IMR-90 (cell line): ENCODE measurements around the gene PRCP. TPM values are rescaled to one million over a fixed set of nuclear protein-coding genes. Genes with fewer than 3 reads are reported as not detected.
A peak's percentile ranks its signal among the peaks of the same experiment; 100 is the strongest.

Source experiments
- ATAC-seq: fragments of 200-7000 bp; cut with Tn5 transposase; 2 replicates; pipeline ENCODE4 v1.9.1; 2020; ENCODE audit warnings: low read depth, mild to moderate bottlenecking, moderate library complexity
- BruUV-seq: library from RNA; stranded (reverse); fragments of 400-500 nt; replicated peaks from 2 replicates; lab custom pipeline; 2021; lab: Mats Ljungman, UMichigan
- CTCF ChIA-PET: fragments of 300-600 bp; formaldehyde crosslinking; extraction: SDS; loops from one replicate; lab custom pipeline; 2021; ENCODE audit warnings: antibody characterized with exemption; lab: Yijun Ruan, JAX
- POLR2A ChIA-PET: fragments of 300-600 bp; sonication (Branson Sonifier 250); formaldehyde crosslinking; loops from one replicate; lab custom pipeline; 2022; ENCODE audit warnings: antibody characterized with exemption; ENCODE audit not compliant: unreplicated experiment; lab: Charles Lee
- DNase-seq: peaks from one replicate; pipeline ENCODE4 v3.0.0; 2013
- H2AFZ ChIP-seq: replicated peaks from 2 replicates; pipeline ENCODE3; 2013; ENCODE audit warnings: low read length, mild to moderate bottlenecking; ENCODE audit not compliant: poor library complexity
- H2AK5ac ChIP-seq: 2 replicates; pipeline ENCODE4 v1.6.1; 2013; ENCODE audit warnings: low read depth, low read length, inconsistent platforms
- H2AK9ac ChIP-seq: replicated peaks from 2 replicates; pipeline ENCODE3; 2013; ENCODE audit warnings: mild to moderate bottlenecking, low read depth, low read length, moderate library complexity; ENCODE audit not compliant: poor library complexity
- H2BK120ac ChIP-seq: 2 replicates; pipeline ENCODE4 v1.6.1; 2013; ENCODE audit warnings: low read depth, low read length, inconsistent platforms
- H2BK15ac ChIP-seq: 3 replicates; pipeline ENCODE4 v1.6.1; 2013; ENCODE audit warnings: low read depth, low read length, inconsistent platforms
- H2BK20ac ChIP-seq: 2 replicates; pipeline ENCODE4 v1.6.1; 2013; ENCODE audit warnings: low read depth, mild to moderate bottlenecking, inconsistent platforms, low read length, moderate library complexity
- H2BK5ac ChIP-seq: 2 replicates; pipeline ENCODE4 v1.6.1; 2013; ENCODE audit warnings: mild to moderate bottlenecking, low read depth, low read length, inconsistent platforms; ENCODE audit not compliant: poor library complexity, severe bottlenecking
- H3K14ac ChIP-seq: replicated peaks from 2 replicates; pipeline ENCODE4 v1.6.1; 2013; ENCODE audit warnings: low read depth, low read length, inconsistent platforms
- H3K18ac ChIP-seq: 2 replicates; pipeline ENCODE4 v1.6.1; 2013; ENCODE audit warnings: low read depth, low read length, control low read depth
- H3K23ac ChIP-seq: 2 replicates; pipeline ENCODE4 v1.6.1; 2013; ENCODE audit warnings: low read depth, low read length, inconsistent platforms
- H3K27ac ChIP-seq: 2 replicates; pipeline ENCODE4 v1.5.1; 2013; ENCODE audit warnings: mild to moderate bottlenecking, control low read depth, low read length; ENCODE audit not compliant: insufficient read depth
- H3K27me3 ChIP-seq: 2 replicates; pipeline ENCODE4 v1.6.1; 2013; ENCODE audit warnings: low read length; ENCODE audit not compliant: control insufficient read depth, insufficient read depth
- H3K36me3 ChIP-seq: 2 replicates; pipeline ENCODE4 v1.6.1; 2013; ENCODE audit warnings: low read length, mixed read lengths; ENCODE audit not compliant: control insufficient read depth, insufficient read depth
- H3K4ac ChIP-seq: 2 replicates; pipeline ENCODE4 v1.6.1; 2013; ENCODE audit warnings: low read depth, low read length, inconsistent platforms
- H3K4me1 ChIP-seq: 2 replicates; pipeline ENCODE4 v1.6.1; 2013; ENCODE audit warnings: low read length, mixed read lengths; ENCODE audit not compliant: control insufficient read depth, insufficient read depth
- H3K4me2 ChIP-seq: 2 replicates; pipeline ENCODE4 v1.6.1; 2013; ENCODE audit warnings: low read depth, mild to moderate bottlenecking, control low read depth, low read length, moderate library complexity
- H3K4me3 ChIP-seq: 2 replicates; pipeline ENCODE4 v1.5.1; 2013; ENCODE audit warnings: low read depth, mild to moderate bottlenecking, control low read depth, low read length, moderate library complexity; ENCODE audit not compliant: insufficient read depth
- H3K56ac ChIP-seq: 2 replicates; pipeline ENCODE4 v1.6.1; 2013; ENCODE audit warnings: low read length, inconsistent platforms; ENCODE audit not compliant: insufficient read depth; ENCODE audit errors: extremely low read depth
- H3K79me1 ChIP-seq, 2 experiments: 2 replicates each; pipeline ENCODE4 v1.6.1; 2013; ENCODE audit warnings: low read length in 2 of 2, inconsistent platforms in 1 of 2, low read depth in 1 of 2
- H3K9ac ChIP-seq: 2 replicates; pipeline ENCODE4 v1.6.1; 2013; ENCODE audit warnings: low read depth, low read length, control low read depth
- H3K9me1 ChIP-seq: 2 replicates; pipeline ENCODE4 v1.6.1; 2013; ENCODE audit warnings: low read length, inconsistent platforms; ENCODE audit not compliant: insufficient read depth
- H3K9me3 ChIP-seq: 2 replicates; pipeline ENCODE4 v1.6.1; 2013; ENCODE audit warnings: low read length; ENCODE audit not compliant: control insufficient read depth, insufficient read depth
- H4K20me1 ChIP-seq: 2 replicates; pipeline ENCODE4 v1.6.1; 2013; ENCODE audit warnings: low read length, inconsistent platforms; ENCODE audit not compliant: insufficient read depth
- H4K5ac ChIP-seq: 2 replicates; pipeline ENCODE4 v1.6.1; 2013; ENCODE audit warnings: mild to moderate bottlenecking, low read depth, low read length, control low read depth
- H4K8ac ChIP-seq, 2 experiments: 2 replicates each; pipeline ENCODE4 v1.6.1; 2013; ENCODE audit warnings: low read depth in 2 of 2, low read length in 2 of 2, control low read depth in 1 of 2, inconsistent platforms in 1 of 2
- H4K91ac ChIP-seq: 2 replicates; pipeline ENCODE4 v1.6.1; 2013; ENCODE audit warnings: low read depth, low read length, inconsistent platforms; ENCODE audit not compliant: insufficient read depth
- MAFK ChIP-seq: IDR thresholded peaks from 2 replicates; pipeline ENCODE4 v1.6.1; 2012; ENCODE audit warnings: low read depth, low read length, improper control_type of control experiment
- MAZ ChIP-seq: IDR thresholded peaks from 2 replicates; pipeline ENCODE4 v1.6.1; 2012; ENCODE audit warnings: low read depth, mild to moderate bottlenecking, low read length, improper control_type of control experiment, moderate library complexity, borderline replicate concordance
- WGBS, 2 experiments: methylation state at CpG; one replicate each; pipeline versions ENCODE4 v1.1.5 to v1.1.7; 2013; ENCODE audit warnings: missing lambda C conversion rate in 2 of 2; ENCODE audit not compliant: insufficient read length in 1 of 2; ENCODE audit errors: extremely low coverage in 2 of 2; 5-methylcytosine and 5-hydroxymethylcytosine counted together
- dilution Hi-C: fragments of 300-500 bp; cut with HindIII; formaldehyde crosslinking; loops from one replicate; pipeline ENCODE4 v1.14.3; 2018; ENCODE audit warnings: low sequenced_read_pairs; ENCODE audit not compliant: unreplicated experiment
- in situ Hi-C: fragments of 300-500 bp; cut with MboI; formaldehyde crosslinking; loops from 3 replicates; pipeline ENCODE4 v1.14.3; 2019; ENCODE audit warnings: low sequenced_read_pairs, inconsistent platforms, mixed read lengths
- intact Hi-C: fragments of 100-400 bp; cut with micrococcal nuclease; formaldehyde crosslinking; loops from 2 replicates; pipeline ENCODE4 v1.10.0; 2022
- polyA plus RNA-seq, 3 experiments: library from polyadenylated mRNA; depleted of rRNA; stranded (reverse); fragments of >200 nt; gene quantifications; 2 replicates each; pipeline ENCODE4 v1.2.3, GENCODE V29; 2012; ENCODE audit warnings: low replicate concordance in 1 of 3
- total RNA-seq: library from RNA; depleted of rRNA; stranded (reverse); fragments of >200 nt; gene quantifications from 2 replicates; pipeline ENCODE4 v1.2.3, GENCODE V29; 2012

Gene PRCP
- total and polyA plus RNA-seq, 2 of the 4 experiments (the other 2 are of a cell fraction): 31.7 to 64.9 TPM

- intact Hi-C loops: loop anchor here (5.0 kb wide), 1 partner anchor 908 kb away; no protein-coding TSS in a partner anchor
- Histone ChIP-seq H2BK120ac (no peak overlapping the region), H3K9ac (no peak overlapping the region), H2BK5ac (no peak overlapping the region), H3K56ac (no peak overlapping the region), H4K8ac (no peak overlapping the region), H3K36me3 (no peaks in the 10 kb centered on the region), H3K4me3 (no peak overlapping the region), H3K18ac (no peak overlapping the region), H3K23ac (no peak overlapping the region), H3K4ac (no peak overlapping the region), H4K5ac (no peak overlapping the region), H2AK5ac (no peak overlapping the region), H3K9me3 (no peaks in the 10 kb centered on the region; the same call in 1 of the 2 replicates), H2BK20ac (no peak overlapping the region), H4K91ac (no peak overlapping the region), H2BK15ac (no peak overlapping the region), H3K79me1 (peaks cover 8 to 18% of the 10 kb centered on the region in 2 experiments; a peak in 3 of 4 replicates), H3K27me3 (no peaks in the 10 kb centered on the region), H2AK9ac (no peak overlapping the region), H3K14ac (no peak overlapping the region), H4K20me1 (no peaks in the 10 kb centered on the region), H3K4me2 (no peak overlapping the region), H3K4me1 (no peaks in the 10 kb centered on the region), H3K27ac (no peak overlapping the region), H2AFZ (no peak overlapping the region), H3K9me1 (no peaks in the 10 kb centered on the region)
- dilution Hi-C loops: no loop called here
- no CpG with 5 or more reads among the region's 7 CpGs for WGBS, 2 experiments
- TF ChIP-seq MAZ (no peak), MAFK (no peak)
- ATAC-seq (no peak), DNase-seq (peak; percentile 1)
- CTCF ChIA-PET: no interaction called here
- no TSS peak for BruUV-seq
- in situ Hi-C loops: loop anchor here (5.0 to 25.0 kb wide), 4 partner anchors 166 to 903 kb away; partner anchors contain the start of gene RAB30
- POLR2A ChIA-PET: no interaction called here
Measured at GRCh38 chr11:82909015-82909640, 8.9 kb upstream of the PRCP start.
